Muscle layer of duodenum (tissue), 2 donors: ENCODE data around the gene DLK1.

Experiments
- H3K27ac ChIP-seq: one replicate; pipeline ENCODE4 v1.7.0; 2013; ENCODE audit warnings: mild to moderate bottlenecking, low read length
- H3K27me3 ChIP-seq: one replicate; pipeline ENCODE4 v1.7.0; 2013; ENCODE audit warnings: low read depth, mild to moderate bottlenecking, control low read depth, low read length
- H3K36me3 ChIP-seq, 2 donors: one replicate each; pipeline ENCODE4 v1.7.0; 2013; ENCODE audit warnings: low read length in 2 of 2, control low read depth in 1 of 2, mild to moderate bottlenecking in 1 of 2; ENCODE audit not compliant: insufficient read depth in 2 of 2, control insufficient read depth in 1 of 2
- H3K4me1 ChIP-seq, 2 donors: one replicate each; pipeline ENCODE4 v1.7.0; 2013; ENCODE audit warnings: low read length in 2 of 2, mild to moderate bottlenecking in 2 of 2, control low read depth in 1 of 2, moderate library complexity in 1 of 2; ENCODE audit not compliant: insufficient read depth in 2 of 2, control insufficient read depth in 1 of 2
- H3K4me3 ChIP-seq, 2 donors: one replicate each; pipeline ENCODE4 v1.7.0; 2013; ENCODE audit warnings: low read length in 2 of 2, low read depth in 1 of 2, mild to moderate bottlenecking in 1 of 2
- H3K9me3 ChIP-seq, 2 donors: one replicate each; pipeline ENCODE4 v1.7.0; 2013; ENCODE audit warnings: low read length in 2 of 2, control low read depth in 1 of 2, mild to moderate bottlenecking in 1 of 2; ENCODE audit not compliant: control insufficient read depth in 1 of 2
- donor health status: healthy.

DLK1 gene

DNA sequence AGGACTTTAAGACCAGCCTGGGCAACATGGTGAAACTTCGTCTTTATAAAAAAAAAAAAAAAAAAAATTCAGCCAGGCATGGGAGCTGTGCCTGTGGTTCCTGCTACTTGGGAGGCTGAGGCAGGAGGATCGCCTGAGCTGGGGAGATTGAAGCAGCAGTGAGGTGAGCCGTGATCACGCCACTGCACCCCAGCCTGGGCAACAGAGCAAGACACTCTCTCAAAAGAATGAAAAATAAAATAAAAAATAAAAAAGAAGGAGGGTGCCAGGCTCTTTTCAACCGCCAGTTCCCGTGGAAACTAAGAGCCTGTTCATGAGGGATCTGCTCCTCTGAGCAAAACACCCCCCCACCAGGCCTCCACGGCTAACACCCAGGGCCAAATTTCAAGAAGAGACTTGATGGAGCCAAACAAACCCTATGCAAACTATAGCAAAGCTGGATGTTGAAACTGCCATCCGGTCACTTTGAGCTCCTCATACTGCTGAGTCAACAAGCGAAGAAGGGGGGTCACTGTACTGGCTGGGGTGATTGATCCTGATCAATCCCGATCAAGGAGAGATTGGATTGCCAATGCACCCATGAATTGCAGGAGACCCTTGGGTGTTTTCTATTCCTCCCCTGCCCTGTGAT is 23.4 kb downstream of the DLK1 start:
- no peaks in the 10 kb centered on the region for H3K4me1 ChIP-seq
- no peaks in the 10 kb centered on the region for H3K27me3 ChIP-seq
- H3K9me3 ChIP-seq: no peaks in the 10 kb centered on the region
- H3K36me3 ChIP-seq: no peaks in the 10 kb centered on the region
- H3K4me3 ChIP-seq: no peak overlapping the region
- H3K27ac ChIP-seq: no peak overlapping the region

- Histone ChIP-seq H3K4me3 (no peak overlapping the region), H3K36me3 (no peaks in the 10 kb centered on the region), H3K4me1 (no peaks in the 10 kb centered on the region), H3K27ac (no peak overlapping the region), H3K27me3 (no peaks in the 10 kb centered on the region), H3K9me3 (no peaks in the 10 kb centered on the region)
Measured at GRCh38 chr14:100750762-100751699, 24.3 kb downstream of the DLK1 start.

DNA sequence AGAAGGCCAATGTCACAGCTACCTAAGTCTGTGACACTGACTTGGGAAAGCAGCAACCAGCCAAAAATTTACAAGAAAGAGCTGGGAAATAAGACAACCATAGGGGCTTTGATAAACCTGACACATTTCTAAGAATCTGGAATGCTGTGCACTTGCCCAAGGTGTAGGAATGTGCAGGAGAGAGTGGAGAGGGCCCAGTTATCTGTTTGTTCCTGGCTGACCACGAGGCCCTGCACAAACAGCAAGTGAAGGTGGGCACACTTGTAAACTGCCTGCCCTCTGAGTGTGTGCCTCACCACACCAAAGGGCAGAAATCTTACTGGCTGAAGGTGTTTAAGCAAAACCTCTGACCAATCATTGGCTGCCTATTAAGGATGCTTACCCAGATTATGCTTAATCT is 27.3 kb downstream of the DLK1 start:
- H3K4me3 ChIP-seq: no peak overlapping the region
- H3K27me3 ChIP-seq: no peaks in the 10 kb centered on the region
- no peak overlapping the region for H3K27ac ChIP-seq
- no peaks in the 10 kb centered on the region for H3K9me3 ChIP-seq
- H3K4me1 ChIP-seq: no peaks in the 10 kb centered on the region
- H3K36me3 ChIP-seq: no peaks in the 10 kb centered on the region

DNA sequence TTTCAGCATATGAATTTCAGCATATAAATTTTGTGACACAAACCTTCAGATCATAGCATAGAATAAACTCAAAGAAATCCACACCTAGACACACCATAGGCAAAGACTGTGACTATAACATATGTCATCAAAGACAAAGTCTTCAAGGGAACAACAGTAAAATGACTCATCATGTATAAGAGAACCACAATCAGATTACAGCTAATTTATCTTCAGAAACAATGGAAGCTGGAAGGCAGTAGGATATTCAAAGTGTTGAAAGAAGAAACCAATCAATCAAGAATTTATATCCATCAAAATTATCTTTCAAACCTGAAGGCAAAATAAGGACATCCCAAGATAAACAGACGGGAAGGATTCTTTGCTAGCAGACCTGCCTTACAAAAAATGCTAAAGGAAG is 29.0 kb downstream of the DLK1 start:
- no peaks in the 10 kb centered on the region for H3K9me3 ChIP-seq
- no peaks in the 10 kb centered on the region for H3K36me3 ChIP-seq
- H3K4me1 ChIP-seq: no peaks in the 10 kb centered on the region
- no peak overlapping the region for H3K4me3 ChIP-seq
- H3K27ac ChIP-seq: no peak overlapping the region
- H3K27me3 ChIP-seq: no peaks in the 10 kb centered on the region

DNA sequence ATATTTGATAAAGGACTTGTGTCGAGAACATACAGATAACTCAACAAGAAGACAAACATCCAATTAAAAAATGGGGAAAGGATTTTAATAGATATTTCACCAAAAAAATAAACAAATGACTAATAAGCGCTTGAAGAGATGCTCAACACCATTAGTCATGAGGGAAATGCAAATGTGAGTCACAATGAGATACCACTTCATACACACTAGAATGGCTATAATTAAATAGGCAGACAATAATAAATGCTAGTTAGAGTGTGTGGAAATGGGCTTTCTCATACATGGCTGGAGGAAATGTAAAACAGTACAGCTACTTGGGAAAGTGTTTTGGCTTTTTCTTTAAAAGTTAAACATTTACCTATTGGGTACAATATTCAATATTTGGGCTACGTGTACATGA is 34.8 kb downstream of the DLK1 start:
- no peaks in the 10 kb centered on the region for H3K4me1 ChIP-seq
- no peaks in the 10 kb centered on the region for H3K9me3 ChIP-seq
- H3K27ac ChIP-seq: no peak overlapping the region
- no peak overlapping the region for H3K4me3 ChIP-seq
- no peaks in the 10 kb centered on the region for H3K36me3 ChIP-seq
- peaks cover 3% of the 10 kb centered on the region for H3K27me3 ChIP-seq

DNA sequence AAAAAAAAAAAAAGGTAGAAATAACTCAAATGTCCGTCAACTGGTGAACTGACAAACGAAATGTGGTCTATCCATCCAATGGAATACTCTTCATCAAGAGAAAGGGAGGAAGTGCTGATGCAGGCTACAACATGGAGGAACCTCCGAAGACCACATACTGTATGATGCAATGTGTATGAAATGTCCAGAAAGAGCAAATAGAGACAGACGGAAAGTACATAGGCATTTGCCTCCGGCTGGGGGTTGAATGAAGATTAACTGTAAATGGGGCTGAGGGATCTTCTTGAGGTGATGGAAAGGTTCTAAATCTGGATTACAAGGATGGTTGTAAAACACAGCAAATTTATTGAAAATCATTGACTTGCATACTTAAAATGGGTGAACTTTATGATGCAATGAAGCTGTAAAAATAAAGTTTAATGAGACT is 35.4 kb downstream of the DLK1 start:
- no peaks in the 10 kb centered on the region for H3K9me3 ChIP-seq
- no peak overlapping the region for H3K4me3 ChIP-seq
- H3K36me3 ChIP-seq: no peaks in the 10 kb centered on the region
- no peak overlapping the region for H3K27ac ChIP-seq
- peaks cover 3% of the 10 kb centered on the region for H3K27me3 ChIP-seq
- H3K4me1 ChIP-seq: no peaks in the 10 kb centered on the region

DNA sequence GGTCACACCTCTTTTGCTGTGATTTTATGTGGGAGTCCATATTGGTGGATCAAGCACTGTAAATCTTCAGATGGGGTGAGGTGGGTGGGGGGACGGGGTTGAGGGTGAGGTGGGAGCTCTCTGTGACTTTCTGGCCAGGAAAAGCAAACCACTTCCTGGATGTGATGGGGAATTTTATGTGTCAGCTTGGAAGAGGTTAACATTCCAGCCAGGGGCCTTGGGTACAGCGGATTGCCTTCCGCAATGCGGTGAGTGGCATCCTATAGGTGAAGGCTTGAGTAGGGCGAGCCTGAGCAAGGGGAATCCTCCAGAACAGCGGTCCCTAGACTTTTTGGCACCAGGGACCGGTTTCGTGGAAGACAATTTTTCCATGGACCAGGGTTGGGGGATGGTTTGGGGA is 36.2 kb downstream of the DLK1 start:
- no peaks in the 10 kb centered on the region for H3K36me3 ChIP-seq
- H3K4me1 ChIP-seq: no peaks in the 10 kb centered on the region
- H3K4me3 ChIP-seq: no peak overlapping the region
- H3K27me3 ChIP-seq: peaks cover 3% of the 10 kb centered on the region
- no peak overlapping the region for H3K27ac ChIP-seq
- no peaks in the 10 kb centered on the region for H3K9me3 ChIP-seq

GRCh38 chr14:100764471-100765115 is 37.9 kb downstream of the DLK1 start:
- Histone ChIP-seq H3K4me3 (no peak overlapping the region), H3K4me1 (no peaks in the 10 kb centered on the region), H3K27ac (no peak overlapping the region), H3K36me3 (no peaks in the 10 kb centered on the region), H3K9me3 (no peaks in the 10 kb centered on the region), H3K27me3 (peaks cover 3% of the 10 kb centered on the region)

DNA sequence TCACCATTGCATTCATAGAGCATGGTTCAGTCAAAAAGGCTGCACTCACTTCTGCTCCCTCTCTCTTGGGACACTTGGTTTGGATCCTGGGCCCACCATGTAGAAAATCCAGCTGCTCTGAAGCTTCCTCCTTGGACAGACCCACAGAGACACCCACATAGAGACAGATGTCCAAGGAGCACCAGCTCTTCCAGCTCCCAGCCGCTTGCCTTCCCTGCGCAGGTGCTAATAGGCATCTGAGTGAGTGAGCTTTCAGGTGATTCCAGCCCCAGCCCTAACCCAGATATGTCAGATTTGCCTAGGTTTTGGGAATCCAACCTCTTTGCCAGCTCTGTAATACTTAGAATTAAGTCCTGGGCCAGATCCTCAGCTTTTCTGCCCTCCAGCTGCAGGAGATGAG is 38.6 kb downstream of the DLK1 start:
- no peak overlapping the region for H3K4me3 ChIP-seq
- no peak overlapping the region for H3K27ac ChIP-seq
- H3K27me3 ChIP-seq: peaks cover 3% of the 10 kb centered on the region
- no peaks in the 10 kb centered on the region for H3K4me1 ChIP-seq
- H3K36me3 ChIP-seq: no peaks in the 10 kb centered on the region
- H3K9me3 ChIP-seq: no peaks in the 10 kb centered on the region

DNA sequence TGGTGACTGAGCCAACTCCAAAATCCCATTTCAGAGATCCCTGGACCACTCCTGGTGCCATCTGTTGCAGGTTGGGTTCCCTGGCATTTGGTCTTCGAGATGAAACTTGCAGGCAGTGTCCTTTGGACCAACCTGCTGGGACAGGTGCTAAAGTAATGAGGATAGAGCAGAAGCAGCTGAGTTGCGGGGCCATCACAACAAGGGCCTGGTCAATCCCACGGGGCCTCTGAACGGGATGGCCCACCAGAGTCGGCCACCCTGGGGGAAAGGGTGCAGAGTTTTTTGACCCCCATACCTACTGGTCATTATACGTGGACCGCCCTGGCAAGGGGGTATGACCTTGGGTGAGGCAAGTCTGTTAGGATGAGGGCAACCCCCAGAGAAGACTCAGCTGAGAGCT is 39.3 kb downstream of the DLK1 start:
- Histone ChIP-seq H3K27ac (no peak overlapping the region), H3K9me3 (peaks cover 0 to 5% of the 10 kb centered on the region in 2 donors), H3K4me3 (no peak overlapping the region), H3K4me1 (no peaks in the 10 kb centered on the region), H3K36me3 (no peaks in the 10 kb centered on the region), H3K27me3 (peaks cover 3% of the 10 kb centered on the region)

DNA sequence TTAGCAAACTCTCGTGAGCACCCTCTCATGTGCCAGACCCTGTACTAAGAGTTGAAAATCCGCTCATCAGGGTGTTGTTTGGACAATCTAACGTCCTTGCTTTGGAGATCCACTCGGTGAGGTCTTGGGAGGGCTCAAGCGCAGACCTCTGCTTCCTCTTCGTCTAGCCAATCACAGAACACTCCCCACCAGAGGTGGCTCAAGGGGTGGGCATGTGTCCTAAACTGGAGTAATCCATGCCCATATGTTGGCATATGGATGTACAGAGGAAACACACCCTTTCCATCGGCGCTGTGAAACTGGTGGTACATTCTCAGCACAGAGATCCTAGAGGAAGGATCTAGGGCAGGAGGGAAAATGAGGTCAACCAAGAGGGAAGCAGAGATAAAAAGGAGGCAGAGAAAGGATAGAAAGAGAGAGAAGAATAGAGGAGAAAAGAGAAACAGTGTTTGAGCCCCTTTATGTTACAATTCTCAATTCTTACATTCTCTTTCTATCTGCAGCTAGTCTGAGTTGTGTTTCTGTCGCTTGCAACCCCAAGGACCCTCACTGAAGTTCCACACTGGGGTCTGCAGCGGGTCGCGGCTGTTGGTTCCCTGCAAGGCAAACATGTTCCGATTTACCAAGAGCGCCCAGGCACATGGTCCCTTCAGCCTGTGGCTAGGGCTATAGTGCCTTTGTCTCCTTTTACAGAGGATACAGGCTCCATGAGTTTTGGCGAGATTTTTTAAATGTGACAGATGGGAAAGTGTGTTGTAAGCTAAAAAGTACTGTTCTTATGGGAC is 40.5 kb downstream of the DLK1 start:
- no peaks in the 10 kb centered on the region for H3K36me3 ChIP-seq
- no peaks in the 10 kb centered on the region for H3K4me1 ChIP-seq
- peaks cover 3% of the 10 kb centered on the region for H3K27me3 ChIP-seq
- no peak overlapping the region for H3K4me3 ChIP-seq
- peaks cover 6 to 8% of the 10 kb centered on the region in 2 donors for H3K9me3 ChIP-seq
- no peak overlapping the region for H3K27ac ChIP-seq
